Fibroblast of lung (primary cell): ENCODE results near the gene NONO. TPM values are rescaled to one million over a fixed set of nuclear protein-coding genes. Genes with fewer than 3 reads are reported as not detected.

Experiments used
- DNase-seq, 2 donors: peaks; one replicate each; pipeline versions ENCODE4 v3.0.0 to v3.0.0-alpha.2; 2010; ENCODE audit warnings: low read depth in 2 of 2
- H2AFZ ChIP-seq: 2 replicates; pipeline ENCODE4 v1.5.1; 2012; ENCODE audit warnings: low read length, control low read depth, inconsistent platforms
- H3K27ac ChIP-seq: 2 replicates; pipeline ENCODE4 v1.5.1; 2011; ENCODE audit warnings: low read length, control low read depth; ENCODE audit not compliant: insufficient read depth
- H3K27me3 ChIP-seq: 2 replicates; pipeline ENCODE4 v1.5.1; 2011; ENCODE audit warnings: mild to moderate bottlenecking, low read length; ENCODE audit not compliant: control insufficient read depth, insufficient read depth
- H3K36me3 ChIP-seq: 2 replicates; pipeline ENCODE4 v1.5.1; 2011; ENCODE audit warnings: low read length; ENCODE audit not compliant: control insufficient read depth, insufficient read depth
- H3K4me1 ChIP-seq: 2 replicates; pipeline ENCODE4 v1.5.1; 2011; ENCODE audit warnings: low read length; ENCODE audit not compliant: control insufficient read depth, insufficient read depth; ENCODE audit errors: extremely low read depth
- H3K4me2 ChIP-seq: 2 replicates; pipeline ENCODE4 v1.5.1; 2011; ENCODE audit warnings: low read length, control low read depth; ENCODE audit not compliant: insufficient read depth; ENCODE audit errors: extremely low read depth
- H3K4me3 ChIP-seq, 4 experiments: fragments of 200-600 bp in 1 of 4; sonication (generic) in 1 of 4; replicated peaks in 1 of 4; 2 replicates each; pipeline ENCODE4 v1.5.1; 2011 to 2016; ENCODE audit warnings: low read length in 4 of 4, low read depth in 3 of 4, mild to moderate bottlenecking in 3 of 4, control low read depth in 2 of 4, inconsistent platforms in 1 of 4, mixed read lengths in 1 of 4; ENCODE audit not compliant: insufficient read depth in 1 of 4; ENCODE audit errors: control extremely low read depth in 1 of 4
- H3K79me2 ChIP-seq: 2 replicates; pipeline ENCODE4 v1.5.1; 2012; ENCODE audit warnings: mild to moderate bottlenecking, low read length, inconsistent platforms; ENCODE audit not compliant: control insufficient read depth, insufficient read depth
- H3K9ac ChIP-seq: 2 replicates; pipeline ENCODE4 v1.5.1; 2011; ENCODE audit warnings: mild to moderate bottlenecking, low read length, control low read depth; ENCODE audit not compliant: insufficient read depth
- H3K9me3 ChIP-seq: 2 replicates; pipeline ENCODE4 v1.5.1; 2012; ENCODE audit warnings: low read depth, low read length; ENCODE audit not compliant: control insufficient read depth, insufficient read depth
- H4K20me1 ChIP-seq: 2 replicates; pipeline ENCODE4 v1.5.1; 2011; ENCODE audit warnings: low read length; ENCODE audit not compliant: control insufficient read depth, insufficient read depth; ENCODE audit errors: extremely low read depth
- EZH2 ChIP-seq: IDR thresholded peaks from 2 replicates; pipeline ENCODE4 v1.5.1; 2012; ENCODE audit warnings: low read length, control low read depth, mild to moderate bottlenecking; ENCODE audit errors: missing control alignments
- polyA minus RNA-seq: library from RNA; depleted of rRNA, polyadenylated mRNA; stranded (reverse); fragments of >200 nt; gene quantifications from 2 replicates; pipeline ENCODE4 v1.2.3, GENCODE V29; 2011; ENCODE audit warnings: low replicate concordance
- polyA plus RNA-seq, 2 donors: library from polyadenylated mRNA; depleted of rRNA in 1 of 2; stranded (reverse) in 1 of 2; unstranded in 1 of 2; fragments of >200 nt; gene quantifications; 2 replicates each; pipeline ENCODE4 v1.2.1, GENCODE V29; 2011 to 2012; ENCODE audit warnings: missing spikeins in 1 of 2
- total RNA-seq: library from RNA; depleted of rRNA; stranded (reverse); fragments of >200 nt; gene quantifications from 2 replicates; pipeline ENCODE4 v1.2.1, GENCODE V29; 2014
- TF ChIP-seq, protein P1 (sequence below), 2 donors: IDR thresholded peaks in 1 of 2; conservative IDR thresholded peaks in 1 of 2; 1 replicate in 1 of 2; 2 replicates in 1 of 2; pipeline ENCODE4 v1.5.1; 2011 to 2012; ENCODE audit warnings: low read length in 2 of 2, control low read depth in 1 of 2, inconsistent platforms in 1 of 2, low read depth in 1 of 2, mild to moderate bottlenecking in 1 of 2

Gene NONO
- 316 and 355 TPM in 2 replicates for total RNA-seq
- 165 and 291 TPM in 2 replicates for polyA plus RNA-seq
- 195 and 255 TPM in 2 replicates for polyA plus RNA-seq (2012)
- 218 and 388 TPM in 2 replicates for polyA minus RNA-seq

- peaks cover 48% of the 10 kb centered on the region for H3K79me2 ChIP-seq
- H3K9ac ChIP-seq, result peak within 1 kb of the TSS; percentile 84
Measured at GRCh38 chrX:71283403-71284143, at the start of gene NONO. NONO (plus strand) TSS chrX:71283635; CDS start chrX:71290638, 7,003 bp downstream.

DNA sequence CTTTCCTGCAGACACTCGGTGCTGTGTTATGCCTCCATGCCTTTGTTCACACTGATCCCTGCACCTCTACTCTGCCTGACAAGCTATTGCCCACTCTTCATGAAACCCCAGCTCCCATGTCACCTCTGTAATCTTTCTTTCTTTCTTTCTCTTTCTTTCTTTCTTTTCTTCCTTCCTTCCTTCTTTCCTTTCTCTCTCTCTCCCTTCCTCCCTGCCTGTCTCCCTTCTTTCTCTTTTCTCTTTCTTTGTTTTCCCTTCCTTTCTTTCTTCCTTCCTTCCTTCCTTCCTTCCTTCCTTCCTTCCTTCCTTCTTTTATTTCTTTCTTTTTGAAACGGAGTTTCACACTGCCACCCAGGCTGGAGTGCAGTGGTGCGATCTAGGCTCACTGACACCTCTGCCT is 48.0 kb upstream of the NONO start:
- no peaks in the 10 kb centered on the region for H3K9me3 ChIP-seq
- no peak overlapping the region for H3K27ac ChIP-seq
- no peaks in the 10 kb centered on the region for H3K36me3 ChIP-seq
- TF ChIP-seq, protein P1, sequence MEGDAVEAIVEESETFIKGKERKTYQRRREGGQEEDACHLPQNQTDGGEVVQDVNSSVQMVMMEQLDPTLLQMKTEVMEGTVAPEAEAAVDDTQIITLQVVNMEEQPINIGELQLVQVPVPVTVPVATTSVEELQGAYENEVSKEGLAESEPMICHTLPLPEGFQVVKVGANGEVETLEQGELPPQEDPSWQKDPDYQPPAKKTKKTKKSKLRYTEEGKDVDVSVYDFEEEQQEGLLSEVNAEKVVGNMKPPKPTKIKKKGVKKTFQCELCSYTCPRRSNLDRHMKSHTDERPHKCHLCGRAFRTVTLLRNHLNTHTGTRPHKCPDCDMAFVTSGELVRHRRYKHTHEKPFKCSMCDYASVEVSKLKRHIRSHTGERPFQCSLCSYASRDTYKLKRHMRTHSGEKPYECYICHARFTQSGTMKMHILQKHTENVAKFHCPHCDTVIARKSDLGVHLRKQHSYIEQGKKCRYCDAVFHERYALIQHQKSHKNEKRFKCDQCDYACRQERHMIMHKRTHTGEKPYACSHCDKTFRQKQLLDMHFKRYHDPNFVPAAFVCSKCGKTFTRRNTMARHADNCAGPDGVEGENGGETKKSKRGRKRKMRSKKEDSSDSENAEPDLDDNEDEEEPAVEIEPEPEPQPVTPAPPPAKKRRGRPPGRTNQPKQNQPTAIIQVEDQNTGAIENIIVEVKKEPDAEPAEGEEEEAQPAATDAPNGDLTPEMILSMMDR (conservative IDR thresholded peaks at IDR 0.05 in 1 of 2, IDR thresholded peaks at IDR 0.05 in 1 of 2; ENCODE audit: low read depth in 1 of 2, low read length in 2 of 2), result no peak
- TF ChIP-seq EZH2, result no peak
- H2AFZ ChIP-seq, result no peak overlapping the region
- H3K9ac ChIP-seq, result no peak overlapping the region
- H3K4me2 ChIP-seq, result no peak overlapping the region
- H4K20me1 ChIP-seq, result no peaks in the 10 kb centered on the region
- no peaks in the 10 kb centered on the region for H3K4me1 ChIP-seq
- no peaks in the 10 kb centered on the region for H3K79me2 ChIP-seq
- no peaks in the 10 kb centered on the region for H3K27me3 ChIP-seq
- DNase-seq, result no peak
- H3K4me3 ChIP-seq, result no peak overlapping the region

More at GRCh38 chrX:71283403-71284143, at the start of gene NONO:
- Histone ChIP-seq H3K4me1 (no peaks in the 10 kb centered on the region), H3K4me2 (peak within 1 kb of the TSS; percentile 38), H3K4me3 (peak within 1 kb of the TSS; percentile 73 to 97 (median 74)), H3K27me3 (no peaks in the 10 kb centered on the region), H3K9me3 (no peaks in the 10 kb centered on the region), H4K20me1 (no peaks in the 10 kb centered on the region), H3K36me3 (no peaks in the 10 kb centered on the region), H2AFZ (peak within 1 kb of the TSS; percentile 57), H3K27ac (peak within 1 kb of the TSS; percentile 96)
- peak; percentile 99 for DNase-seq
- TF ChIP-seq EZH2, result no peak
- TF ChIP-seq, protein P1 (conservative IDR thresholded peaks at IDR 0.05 in 1 of 2, IDR thresholded peaks at IDR 0.05 in 1 of 2; ENCODE audit: low read depth in 1 of 2, low read length in 2 of 2), result no peak

DNA sequence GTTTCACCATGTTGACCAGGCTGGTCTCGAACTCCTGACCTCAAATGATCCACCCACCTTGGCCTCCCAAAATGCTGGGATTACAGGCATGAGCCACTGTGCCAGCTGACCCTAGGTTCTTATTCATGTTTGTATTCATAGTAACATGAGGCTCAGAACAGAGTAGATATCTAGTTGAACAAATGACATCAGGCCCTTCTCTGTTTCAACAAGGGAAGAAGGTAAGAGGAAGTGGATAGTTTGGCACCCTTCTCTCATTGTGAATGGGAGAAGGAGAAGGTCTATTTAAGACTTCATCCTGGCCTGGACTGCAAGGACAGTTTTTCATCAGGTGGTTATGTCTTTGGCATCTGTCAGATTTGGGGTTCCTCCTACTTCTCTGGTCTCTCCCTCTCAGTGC is 46.6 kb upstream of the NONO start:
- TF ChIP-seq, protein P1 (conservative IDR thresholded peaks at IDR 0.05 in 1 of 2, IDR thresholded peaks at IDR 0.05 in 1 of 2; ENCODE audit: low read depth in 1 of 2, low read length in 2 of 2), result no peak
- TF ChIP-seq EZH2, result no peak
- Histone ChIP-seq H3K4me3 (no peak overlapping the region), H3K27me3 (no peaks in the 10 kb centered on the region), H3K9me3 (no peaks in the 10 kb centered on the region), H2AFZ (no peak overlapping the region), H3K4me2 (no peak overlapping the region), H3K4me1 (no peaks in the 10 kb centered on the region), H3K27ac (no peak overlapping the region), H3K9ac (no peak overlapping the region), H3K36me3 (peaks cover 1% of the 10 kb centered on the region), H3K79me2 (no peaks in the 10 kb centered on the region), H4K20me1 (no peaks in the 10 kb centered on the region)
- DNase-seq, result no peak
